Memory B cell (primary cell): Measurements from ENCODE around the gene WDR83.
"Not testable (repeated sequence)": the region's sequence is repeated elsewhere in the genome, so short reads cannot be mapped to it uniquely, and the experiment has no call there.

Experiments
- ATAC-seq: fragments of 150-1000 bp; cut with Tn5 transposase; 2 replicates; pipeline ENCODE4 v1.10.0; 2021; ENCODE audit warnings: low read depth, mild to moderate bottlenecking, moderate library complexity
- DNase-seq, 2 donors: peaks; one replicate each; pipeline ENCODE4 v3.0.0; 2022; ENCODE audit warnings: low spot score in 2 of 2
- H3K27ac Mint-ChIP-seq: one replicate; pipeline ENCODE4 v1.8.0; 2022; ENCODE audit warnings: mild to moderate bottlenecking, moderate library complexity, mixed read lengths
- H3K27me3 Mint-ChIP-seq: one replicate; pipeline ENCODE4 v1.8.0; 2022; ENCODE audit warnings: mixed read lengths
- H3K36me3 Mint-ChIP-seq: one replicate; pipeline ENCODE4 v1.8.0; 2022; ENCODE audit warnings: mild to moderate bottlenecking, mixed read lengths
- H3K4me1 Mint-ChIP-seq: one replicate; pipeline ENCODE4 v1.8.0; 2022; ENCODE audit warnings: mixed read lengths
- H3K4me3 Mint-ChIP-seq: one replicate; pipeline ENCODE4 v1.8.0; 2022; ENCODE audit warnings: mild to moderate bottlenecking, moderate library complexity, mixed read lengths
- H3K9me3 Mint-ChIP-seq: one replicate; pipeline ENCODE4 v1.8.0; 2022; ENCODE audit warnings: mixed read lengths

The WDR83 gene, protein sequence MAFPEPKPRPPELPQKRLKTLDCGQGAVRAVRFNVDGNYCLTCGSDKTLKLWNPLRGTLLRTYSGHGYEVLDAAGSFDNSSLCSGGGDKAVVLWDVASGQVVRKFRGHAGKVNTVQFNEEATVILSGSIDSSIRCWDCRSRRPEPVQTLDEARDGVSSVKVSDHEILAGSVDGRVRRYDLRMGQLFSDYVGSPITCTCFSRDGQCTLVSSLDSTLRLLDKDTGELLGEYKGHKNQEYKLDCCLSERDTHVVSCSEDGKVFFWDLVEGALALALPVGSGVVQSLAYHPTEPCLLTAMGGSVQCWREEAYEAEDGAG

GRCh38 chr19:12666265-12667048 lies at the start of gene WDR83, which contains the start of gene MAN2B1:
Gene WDR83 (plus strand): TSS chr19:12666807. CDS start chr19:12669791, 2,984 bp downstream.
Gene MAN2B1 (minus strand): TSS chr19:12666742. CDS start chr19:12666701, 41 bp downstream.
- Mint-ChIP-seq H3K9me3 (no peaks in the 10 kb centered on the region), H3K27me3 (no peaks in the 10 kb centered on the region), H3K4me1 (peaks cover 37% of the 10 kb centered on the region), H3K4me3 (peak within 1 kb of the TSS; percentile 96), H3K27ac (peak within 1 kb of the TSS; percentile 99), H3K36me3 (peaks cover under 1% of the 10 kb centered on the region)
- peak; percentile 64 for ATAC-seq
- DNase-seq: peak; percentile 76 to 77

GRCh38 chr19:12617646-12618045 lies 49.0 kb upstream of the WDR83 start:
- no peak overlapping the region for H3K27ac Mint-ChIP-seq
- no peak overlapping the region for H3K4me3 Mint-ChIP-seq
- no peaks in the 10 kb centered on the region for H3K27me3 Mint-ChIP-seq
- ATAC-seq: no peak
- H3K36me3 Mint-ChIP-seq: peaks cover 9% of the 10 kb centered on the region
- no peaks in the 10 kb centered on the region for H3K9me3 Mint-ChIP-seq
- DNase-seq: no peak
- peaks cover 29% of the 10 kb centered on the region for H3K4me1 Mint-ChIP-seq

DNA sequence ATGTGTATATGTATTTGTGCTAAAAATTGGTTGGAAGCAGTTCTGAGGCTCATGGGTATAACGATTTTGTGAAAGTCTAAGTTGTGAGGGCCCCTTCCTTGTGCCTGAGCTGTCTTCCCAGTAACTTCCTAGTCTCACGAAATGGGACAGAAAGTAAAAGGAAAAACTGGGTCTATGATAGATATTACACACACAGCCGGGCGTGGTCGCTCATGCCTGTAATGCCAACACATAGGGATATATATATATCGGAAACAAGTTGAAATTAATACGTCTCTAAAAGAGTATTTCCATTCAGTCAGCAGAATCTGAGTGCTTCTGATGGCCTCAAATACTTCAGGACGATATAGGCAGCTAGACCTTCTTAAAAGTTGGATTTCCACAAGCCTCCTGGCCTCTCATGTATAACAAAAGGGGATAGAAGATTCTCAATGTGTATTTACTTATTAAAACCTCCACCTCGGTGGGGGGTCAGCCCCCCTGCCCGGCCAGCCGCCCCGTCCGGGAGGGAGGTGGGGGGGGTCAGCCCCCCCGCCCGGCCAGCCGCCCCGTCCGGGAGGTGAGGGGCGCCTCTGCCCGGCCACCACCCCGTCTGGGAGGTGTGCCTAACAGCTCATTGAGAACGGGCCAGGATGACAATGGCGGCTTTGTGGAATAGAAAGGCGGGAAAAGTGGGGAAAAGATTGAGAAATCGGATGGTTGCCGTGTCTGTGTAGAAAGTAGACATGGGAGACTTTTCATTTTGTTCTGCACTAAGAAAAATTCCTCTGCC lies 45.2 kb upstream of the WDR83 start:
- H3K27me3 Mint-ChIP-seq, H3K36me3 Mint-ChIP-seq, H3K27ac Mint-ChIP-seq, DNase-seq, H3K4me3 Mint-ChIP-seq, H3K9me3 Mint-ChIP-seq, ATAC-seq, H3K4me1 Mint-ChIP-seq: not testable (repeated sequence)

DNA sequence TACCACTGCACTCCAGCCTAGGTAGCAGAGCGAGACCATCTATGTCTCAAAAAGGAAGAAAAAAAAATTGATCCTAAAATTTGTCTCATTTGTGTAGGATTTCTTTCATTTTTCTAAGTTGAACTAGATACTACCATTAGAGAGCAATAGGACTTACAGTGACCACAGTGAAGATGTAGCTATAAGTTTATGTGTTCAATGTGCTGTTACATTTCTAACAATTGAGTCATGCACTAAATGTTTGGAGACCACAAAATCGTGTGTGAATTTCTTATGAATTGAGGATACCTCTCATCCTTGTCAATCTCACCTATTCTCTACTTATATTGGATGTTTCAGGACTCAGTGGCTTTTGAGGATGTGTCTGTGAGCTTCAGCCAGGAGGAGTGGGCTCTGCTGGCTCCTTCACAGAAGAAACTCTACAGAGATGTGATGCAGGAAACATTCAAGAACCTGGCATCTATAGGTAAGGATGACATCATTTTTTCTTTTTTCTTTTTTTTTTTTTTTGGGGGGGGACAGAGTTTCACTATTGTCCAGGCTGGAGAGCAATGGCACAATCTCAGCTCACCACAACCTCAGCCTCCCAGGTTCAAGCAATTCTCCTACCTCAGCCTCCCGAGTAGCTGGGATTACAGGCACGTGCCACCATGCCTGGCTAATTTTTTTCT lies 43.1 kb upstream of the WDR83 start:
- H3K27ac Mint-ChIP-seq: no peak overlapping the region
- no peak overlapping the region for H3K4me3 Mint-ChIP-seq
- ATAC-seq (no peak), DNase-seq (no peak)
- H3K27me3 Mint-ChIP-seq: no peaks in the 10 kb centered on the region
- H3K4me1 Mint-ChIP-seq: peaks cover 5% of the 10 kb centered on the region
- H3K36me3 Mint-ChIP-seq: peaks cover 20% of the 10 kb centered on the region
- peaks cover 2% of the 10 kb centered on the region for H3K9me3 Mint-ChIP-seq

DNA sequence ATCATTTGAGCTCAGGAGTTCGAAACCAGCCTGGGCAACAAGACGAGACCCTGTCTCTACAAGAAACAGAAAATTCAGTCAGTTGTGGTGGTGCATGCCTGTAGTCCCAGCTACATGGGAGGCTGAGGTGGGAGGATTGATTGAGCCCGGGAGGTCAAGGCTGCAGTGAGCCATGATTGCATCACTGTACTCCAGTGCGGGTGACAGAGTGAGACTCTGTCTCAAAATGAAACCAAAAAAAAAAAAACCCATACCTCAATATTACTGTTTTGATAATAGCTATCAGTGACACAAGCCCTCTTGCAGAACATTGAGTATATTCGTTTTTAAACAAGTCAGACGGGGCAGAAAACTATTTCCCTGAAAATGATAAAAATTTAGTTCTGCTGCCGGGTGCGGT lies 39.6 kb upstream of the WDR83 start:
- peaks cover 4% of the 10 kb centered on the region for H3K4me1 Mint-ChIP-seq
- peaks cover 4% of the 10 kb centered on the region for H3K9me3 Mint-ChIP-seq
- DNase-seq (no peak), ATAC-seq (no peak)
- no peak overlapping the region for H3K27ac Mint-ChIP-seq
- no peaks in the 10 kb centered on the region for H3K27me3 Mint-ChIP-seq
- peaks cover 30% of the 10 kb centered on the region for H3K36me3 Mint-ChIP-seq
- no peak overlapping the region for H3K4me3 Mint-ChIP-seq

DNA sequence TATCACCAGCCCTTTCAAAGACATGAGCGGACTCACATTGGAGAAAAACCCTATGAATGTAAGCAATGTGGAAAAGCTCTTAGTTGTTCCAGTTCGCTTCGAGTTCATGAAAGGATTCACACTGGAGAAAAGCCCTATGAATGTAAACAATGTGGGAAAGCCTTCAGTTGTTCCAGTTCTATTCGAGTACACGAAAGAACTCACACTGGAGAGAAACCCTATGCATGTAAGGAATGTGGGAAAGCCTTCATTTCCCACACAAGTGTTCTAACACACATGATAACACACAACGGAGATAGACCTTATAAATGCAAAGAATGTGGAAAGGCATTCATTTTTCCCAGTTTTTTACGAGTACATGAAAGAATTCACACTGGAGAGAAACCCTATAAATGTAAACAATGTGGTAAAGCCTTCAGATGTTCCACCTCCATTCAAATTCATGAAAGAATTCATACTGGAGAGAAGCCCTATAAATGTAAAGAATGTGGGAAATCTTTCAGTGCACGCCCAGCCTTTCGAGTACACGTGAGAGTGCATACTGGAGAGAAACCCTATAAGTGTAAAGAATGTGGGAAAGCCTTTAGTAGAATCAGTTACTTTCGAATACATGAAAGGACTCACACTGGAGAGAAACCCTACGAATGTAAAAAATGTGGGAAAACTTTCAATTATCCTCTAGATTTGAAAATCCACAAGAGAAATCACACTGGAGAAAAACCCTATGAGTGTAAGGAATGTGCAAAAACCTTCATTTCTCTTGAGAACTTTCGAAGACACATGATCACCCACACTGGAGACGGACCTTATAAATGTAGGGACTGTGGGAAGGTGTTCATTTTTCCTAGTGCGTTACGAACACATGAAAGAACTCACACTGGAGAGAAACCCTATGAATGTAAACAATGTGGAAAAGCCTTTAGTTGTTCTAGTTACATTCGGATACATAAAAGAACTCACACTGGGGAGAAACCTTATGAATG lies 38.3 kb upstream of the WDR83 start:
- H3K27me3 Mint-ChIP-seq: no peaks in the 10 kb centered on the region
- H3K36me3 Mint-ChIP-seq: peaks cover 30% of the 10 kb centered on the region
- DNase-seq (no peak), ATAC-seq (no peak)
- H3K4me1 Mint-ChIP-seq: peaks cover 4% of the 10 kb centered on the region
- H3K27ac Mint-ChIP-seq: no peak overlapping the region
- H3K9me3 Mint-ChIP-seq: peaks cover 4% of the 10 kb centered on the region
- no peak overlapping the region for H3K4me3 Mint-ChIP-seq

DNA sequence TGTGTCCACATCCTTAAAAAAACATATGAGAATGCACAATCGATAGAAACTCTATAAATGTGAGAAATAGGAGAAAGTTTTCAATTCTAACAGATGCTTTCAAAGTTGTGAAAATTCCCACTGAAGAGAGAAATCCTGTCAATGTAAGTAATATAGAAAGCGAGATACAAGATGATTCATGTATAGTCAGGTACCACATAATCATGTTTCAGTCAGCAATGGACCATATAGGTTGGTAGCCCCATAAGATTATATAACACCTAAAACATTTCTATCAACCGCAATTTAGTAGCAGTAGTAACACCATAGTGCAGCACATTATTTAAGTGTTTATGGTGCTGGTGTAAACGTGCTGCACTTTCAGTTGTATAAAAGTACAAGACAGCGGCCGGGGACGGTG lies 37.4 kb upstream of the WDR83 start:
- H3K9me3 Mint-ChIP-seq: peaks cover 4% of the 10 kb centered on the region
- no peaks in the 10 kb centered on the region for H3K27me3 Mint-ChIP-seq
- H3K27ac Mint-ChIP-seq: no peak overlapping the region
- H3K4me3 Mint-ChIP-seq: no peak overlapping the region
- peaks cover 4% of the 10 kb centered on the region for H3K4me1 Mint-ChIP-seq
- peaks cover 27% of the 10 kb centered on the region for H3K36me3 Mint-ChIP-seq
- DNase-seq: no peak
- ATAC-seq: no peak

DNA sequence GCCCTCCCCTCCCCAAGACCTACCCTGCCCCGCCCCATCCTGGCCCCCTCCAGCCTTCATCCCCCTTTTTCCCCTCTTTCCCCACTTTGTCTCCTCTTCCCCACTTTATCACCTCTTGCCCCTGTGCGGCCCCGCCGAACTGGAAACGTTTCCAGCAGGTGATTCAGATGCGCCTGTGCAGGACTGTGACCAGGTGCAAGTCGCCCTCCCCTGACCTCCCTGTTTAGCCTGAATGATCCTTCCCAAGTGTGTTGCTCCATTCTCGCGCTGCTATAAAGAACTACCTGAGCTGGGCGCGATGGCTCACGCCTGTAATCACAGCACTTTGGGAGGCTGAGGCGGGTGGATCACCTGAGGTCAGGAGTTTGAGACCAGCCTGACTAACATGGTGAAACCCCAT lies 30.0 kb upstream of the WDR83 start:
- no peaks in the 10 kb centered on the region for H3K27me3 Mint-ChIP-seq
- peaks cover 3% of the 10 kb centered on the region for H3K36me3 Mint-ChIP-seq
- no peaks in the 10 kb centered on the region for H3K9me3 Mint-ChIP-seq
- H3K27ac Mint-ChIP-seq: no peak overlapping the region
- no peak for ATAC-seq
- no peak overlapping the region for H3K4me3 Mint-ChIP-seq
- no peak for DNase-seq
- H3K4me1 Mint-ChIP-seq: peaks cover 14% of the 10 kb centered on the region

- peaks cover 14% of the 10 kb centered on the region for H3K4me1 Mint-ChIP-seq
- H3K9me3 Mint-ChIP-seq: no peaks in the 10 kb centered on the region
- H3K36me3 Mint-ChIP-seq: peaks cover 3% of the 10 kb centered on the region
- H3K27ac Mint-ChIP-seq: no peak overlapping the region
- no peak overlapping the region for H3K4me3 Mint-ChIP-seq
- DNase-seq: no peak
- ATAC-seq: no peak
- H3K27me3 Mint-ChIP-seq: no peaks in the 10 kb centered on the region
Observed at GRCh38 chr19:12638611-12639182, 27.9 kb upstream of the WDR83 start.

GRCh38 chr19:12639901-12640613 lies 26.6 kb upstream of the WDR83 start:
- peak overlapping the region; percentile 60 for H3K27ac Mint-ChIP-seq
- H3K36me3 Mint-ChIP-seq: peaks cover 3% of the 10 kb centered on the region
- H3K27me3 Mint-ChIP-seq: no peaks in the 10 kb centered on the region
- DNase-seq (peak; percentile 81 to 87), ATAC-seq (peak; percentile 95)
- H3K4me3 Mint-ChIP-seq: peak overlapping the region; percentile 71
- peaks cover 14% of the 10 kb centered on the region for H3K4me1 Mint-ChIP-seq
- no peaks in the 10 kb centered on the region for H3K9me3 Mint-ChIP-seq

- Mint-ChIP-seq H3K9me3 (no peaks in the 10 kb centered on the region), H3K27me3 (no peaks in the 10 kb centered on the region), H3K4me3 (peak overlapping the region; percentile 12), H3K4me1 (peaks cover 11% of the 10 kb centered on the region), H3K36me3 (no peaks in the 10 kb centered on the region), H3K27ac (no peak overlapping the region)
- DNase-seq (no peak), ATAC-seq (no peak)
Observed at GRCh38 chr19:12641456-12641855, 25.2 kb upstream of the WDR83 start.

DNA sequence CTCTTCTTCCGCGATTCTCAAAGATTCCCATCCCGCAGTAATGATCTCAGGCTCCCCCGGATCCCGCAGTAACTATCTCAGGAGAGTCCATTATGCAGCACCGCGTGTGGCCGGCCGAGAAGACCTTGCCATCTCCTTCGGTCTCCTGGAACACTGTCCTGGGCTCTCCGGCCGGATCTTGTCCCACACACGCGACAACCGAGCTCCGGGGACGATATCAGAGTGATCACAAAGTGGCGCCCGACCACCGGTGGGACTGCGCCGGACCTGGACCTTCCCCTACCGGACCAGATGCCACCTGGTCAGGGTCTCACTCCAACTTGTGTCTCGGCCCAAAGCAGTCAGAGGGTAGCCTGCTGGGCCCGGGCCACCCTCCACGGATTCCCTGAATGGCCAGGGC lies 24.1 kb upstream of the WDR83 start:
- Mint-ChIP-seq H3K27ac (no peak overlapping the region), H3K36me3 (peaks cover 5% of the 10 kb centered on the region), H3K4me3 (no peak overlapping the region), H3K27me3 (no peaks in the 10 kb centered on the region), H3K9me3 (no peaks in the 10 kb centered on the region), H3K4me1 (peaks cover 10% of the 10 kb centered on the region)
- no peak for ATAC-seq
- no peak for DNase-seq
